OCI-LY1 (cell line): ENCODE results near the gene ASH1L.

Experiments used
- CTCF ChIP-seq: fragments of 200-600 bp; sonication (generic), shearing (Covaris generic); IDR thresholded peaks from 2 replicates; pipeline ENCODE4 v1.5.1; 2017; ENCODE audit warnings: mild to moderate bottlenecking, antibody characterized with exemption, low read length, moderate library complexity, mixed read lengths
- EZH2 ChIP-seq: fragments of 200-600 bp; sonication (generic), shearing (Covaris generic); IDR thresholded peaks from 2 replicates; pipeline ENCODE4 v1.8.0; 2017; ENCODE audit warnings: borderline replicate concordance, mixed run types, mild to moderate bottlenecking, antibody characterized with exemption, low read length, moderate library complexity, mixed read lengths

GRCh38 chr1:155574077-155574476 is 11.5 kb upstream of the ASH1L start:
- TF ChIP-seq CTCF (no peak), EZH2 (no peak)
